Mesendoderm (in vitro differentiated cells): ENCODE measurements around the gene RALGPS2.

ENCODE experiments used
- DNase-seq: peaks from one replicate; pipeline ENCODE4 v3.0.0; 2013
- H2AK5ac ChIP-seq: 2 replicates; pipeline ENCODE4 v1.6.1; 2013; ENCODE audit warnings: low read length, inconsistent platforms
- H2BK120ac ChIP-seq: 2 replicates; pipeline ENCODE4 v1.6.1; 2013; ENCODE audit warnings: low read depth, mild to moderate bottlenecking, low read length, moderate library complexity, mixed read lengths
- H2BK15ac ChIP-seq: replicated peaks from 2 replicates; pipeline ENCODE4 v1.6.1; 2013; ENCODE audit warnings: low read depth, mild to moderate bottlenecking, moderate library complexity
- H2BK5ac ChIP-seq: 2 replicates; pipeline ENCODE4 v1.6.1; 2013; ENCODE audit warnings: low read length, inconsistent platforms
- H3K18ac ChIP-seq: 2 replicates; pipeline ENCODE4 v1.6.1; 2013; ENCODE audit warnings: mild to moderate bottlenecking, low read length, mixed read lengths
- H3K23ac ChIP-seq: one replicate; pipeline ENCODE4 v1.6.1; 2013; ENCODE audit warnings: low read length
- H3K27ac ChIP-seq: 2 replicates; pipeline ENCODE4 v1.5.1; 2013; ENCODE audit warnings: low read depth, mild to moderate bottlenecking, inconsistent platforms, low read length, moderate library complexity
- H3K27me3 ChIP-seq: 2 replicates; pipeline ENCODE4 v1.6.1; 2013; ENCODE audit warnings: low read length, control low read depth, mild to moderate bottlenecking, inconsistent platforms; ENCODE audit not compliant: insufficient read depth, poor library complexity
- H3K36me3 ChIP-seq: 2 replicates; pipeline ENCODE4 v1.6.1; 2013; ENCODE audit warnings: low read length, inconsistent platforms; ENCODE audit not compliant: control insufficient read depth, insufficient read depth
- H3K4ac ChIP-seq: one replicate; pipeline ENCODE4 v1.6.1; 2013; ENCODE audit warnings: low read depth, mild to moderate bottlenecking, low read length, moderate library complexity
- H3K4me1 ChIP-seq: 2 replicates; pipeline ENCODE4 v1.6.1; 2013; ENCODE audit warnings: low read depth, low read length, inconsistent platforms; ENCODE audit not compliant: control insufficient read depth
- H3K4me2 ChIP-seq: 2 replicates; pipeline ENCODE4 v1.6.1; 2013; ENCODE audit warnings: low read length
- H3K4me3 ChIP-seq: 2 replicates; pipeline ENCODE4 v1.5.1; 2013; ENCODE audit warnings: mild to moderate bottlenecking, low read length
- H3K56ac ChIP-seq: one replicate; pipeline ENCODE4 v1.6.1; 2013; ENCODE audit warnings: low read length
- H3K79me1 ChIP-seq: 2 replicates; pipeline ENCODE4 v1.6.1; 2013; ENCODE audit warnings: low read length, inconsistent platforms
- H3K79me2 ChIP-seq: 2 replicates; pipeline ENCODE4 v1.6.1; 2013; ENCODE audit warnings: mild to moderate bottlenecking, low read length; ENCODE audit not compliant: control insufficient read depth, insufficient read depth
- H3K9ac ChIP-seq: 2 replicates; pipeline ENCODE4 v1.6.1; 2013; ENCODE audit warnings: low read length, inconsistent platforms
- H4K5ac ChIP-seq: one replicate; pipeline ENCODE4 v1.6.1; 2013; ENCODE audit warnings: low read length
- H4K8ac ChIP-seq: one replicate; pipeline ENCODE4 v1.6.1; 2013; ENCODE audit warnings: low read depth, mild to moderate bottlenecking, control low read depth, low read length, moderate library complexity
- WGBS: extraction: QIAGEN DNeasy Blood & Tissue Kit; methylation state at CpG from one replicate; pipeline ENCODE4 v1.1.7; 2013; ENCODE audit warnings: low lambda C conversion rate, missing lambda C conversion rate; ENCODE audit not compliant: insufficient coverage; ENCODE audit errors: extremely low coverage; 5-methylcytosine and 5-hydroxymethylcytosine counted together

Gene RALGPS2

GRCh38 chr1:178927003-178927402, 202.0 kb downstream of the RALGPS2 start:
- Histone ChIP-seq H2AK5ac (no peak overlapping the region), H3K4ac (no peak overlapping the region), H3K79me1 (no peaks in the 10 kb centered on the region), H3K4me2 (no peak overlapping the region), H3K4me1 (no peaks in the 10 kb centered on the region), H2BK15ac (no peak overlapping the region), H3K23ac (no peak overlapping the region), H3K4me3 (no peak overlapping the region), H3K27me3 (no peaks in the 10 kb centered on the region), H2BK120ac (no peak overlapping the region), H3K9ac (no peak overlapping the region), H4K8ac (no peak overlapping the region), H3K18ac (no peak overlapping the region), H3K27ac (no peak overlapping the region), H3K79me2 (no peaks in the 10 kb centered on the region), H3K36me3 (no peaks in the 10 kb centered on the region), H3K56ac (no peak overlapping the region), H2BK5ac (no peak overlapping the region), H4K5ac (no peak overlapping the region)
- WGBS: no CpG with 5 or more reads among the region's 4 CpGs
- no peak for DNase-seq

- no peak overlapping the region for H3K9ac ChIP-seq
- H2AK5ac ChIP-seq: no peak overlapping the region
- no peak overlapping the region for H3K27ac ChIP-seq
- no CpG with 5 or more reads among the region's 4 CpGs for WGBS
- no peak overlapping the region for H3K4me3 ChIP-seq
- H4K8ac ChIP-seq: no peak overlapping the region
- H3K4me1 ChIP-seq: no peaks in the 10 kb centered on the region
- H4K5ac ChIP-seq: no peak overlapping the region
- no peak for DNase-seq
- no peak overlapping the region for H3K23ac ChIP-seq
- no peaks in the 10 kb centered on the region for H3K27me3 ChIP-seq
- H3K79me2 ChIP-seq: no peaks in the 10 kb centered on the region
- H3K56ac ChIP-seq: no peak overlapping the region
- H3K4ac ChIP-seq: no peak overlapping the region
- H2BK120ac ChIP-seq: no peak overlapping the region
- no peak overlapping the region for H3K4me2 ChIP-seq
- no peaks in the 10 kb centered on the region for H3K79me1 ChIP-seq
- H2BK15ac ChIP-seq: no peak overlapping the region
- no peak overlapping the region for H2BK5ac ChIP-seq
- H3K36me3 ChIP-seq: no peaks in the 10 kb centered on the region
- no peak overlapping the region for H3K18ac ChIP-seq
These were observed 203.0 kb downstream of the RALGPS2 start for GRCh38 chr1:178928041-178928440.

GRCh38 chr1:178928976-178929375, 203.9 kb downstream of the RALGPS2 start:
- Histone ChIP-seq H3K4me3 (no peak overlapping the region), H3K27me3 (no peaks in the 10 kb centered on the region), H3K79me1 (no peaks in the 10 kb centered on the region), H3K4me1 (no peaks in the 10 kb centered on the region), H3K56ac (no peak overlapping the region), H2AK5ac (no peak overlapping the region), H2BK5ac (no peak overlapping the region), H3K23ac (no peak overlapping the region), H4K8ac (no peak overlapping the region), H3K4me2 (no peak overlapping the region), H3K79me2 (no peaks in the 10 kb centered on the region), H3K9ac (no peak overlapping the region), H3K27ac (no peak overlapping the region), H3K4ac (no peak overlapping the region), H4K5ac (no peak overlapping the region), H3K36me3 (no peaks in the 10 kb centered on the region), H2BK15ac (no peak overlapping the region), H3K18ac (no peak overlapping the region), H2BK120ac (no peak overlapping the region)
- DNase-seq: no peak
- WGBS: no CpG with 5 or more reads among the region's 1 CpG

DNA sequence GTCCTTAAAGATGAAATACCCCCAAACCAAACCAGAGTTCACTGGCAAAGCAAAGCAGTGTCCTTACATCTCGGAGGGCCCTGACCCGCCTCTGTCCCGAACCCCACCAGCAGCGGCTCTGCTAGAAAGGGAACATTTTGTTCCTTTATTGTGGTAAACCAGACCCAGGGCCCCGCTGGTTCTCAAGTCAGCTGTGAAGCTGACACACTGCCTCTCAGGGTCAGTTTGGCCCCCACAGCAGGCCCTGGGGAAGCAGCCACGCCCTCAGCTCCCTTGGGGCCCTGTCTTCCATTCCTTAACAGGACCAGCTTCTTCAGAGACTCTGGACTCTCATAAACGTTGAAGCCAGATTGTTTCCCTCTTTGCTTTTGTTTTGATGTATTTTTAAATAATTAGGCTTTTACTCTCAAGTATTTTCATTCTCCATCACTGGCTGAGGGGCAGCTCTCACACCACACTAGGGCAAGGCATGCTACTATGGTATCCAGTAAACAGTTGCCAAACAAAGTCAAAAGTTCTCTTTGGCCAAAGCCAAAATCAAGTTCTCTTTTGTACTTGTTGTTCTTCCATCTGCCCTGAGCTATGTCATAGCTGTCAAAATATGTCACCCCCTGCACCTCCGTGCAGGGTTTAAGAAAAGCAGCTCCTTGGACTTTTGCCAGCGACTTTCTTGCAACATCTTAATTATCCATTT, 207.0 kb downstream of the RALGPS2 start:
- H3K36me3 ChIP-seq: no peaks in the 10 kb centered on the region
- H3K9ac ChIP-seq: no peak overlapping the region
- H3K4ac ChIP-seq: no peak overlapping the region
- H3K79me2 ChIP-seq: no peaks in the 10 kb centered on the region
- no peak overlapping the region for H2AK5ac ChIP-seq
- no peak overlapping the region for H3K4me2 ChIP-seq
- no peak overlapping the region for H3K18ac ChIP-seq
- H3K27ac ChIP-seq: no peak overlapping the region
- H3K56ac ChIP-seq: no peak overlapping the region
- no peak overlapping the region for H3K23ac ChIP-seq
- no peak overlapping the region for H3K4me3 ChIP-seq
- no CpG with 5 or more reads among the region's 9 CpGs for WGBS
- H3K27me3 ChIP-seq: no peaks in the 10 kb centered on the region
- H4K5ac ChIP-seq: no peak overlapping the region
- no peaks in the 10 kb centered on the region for H3K4me1 ChIP-seq
- no peak overlapping the region for H4K8ac ChIP-seq
- no peaks in the 10 kb centered on the region for H3K79me1 ChIP-seq
- H2BK5ac ChIP-seq: no peak overlapping the region
- no peak overlapping the region for H2BK15ac ChIP-seq
- H2BK120ac ChIP-seq: no peak overlapping the region
- no peak for DNase-seq

DNA sequence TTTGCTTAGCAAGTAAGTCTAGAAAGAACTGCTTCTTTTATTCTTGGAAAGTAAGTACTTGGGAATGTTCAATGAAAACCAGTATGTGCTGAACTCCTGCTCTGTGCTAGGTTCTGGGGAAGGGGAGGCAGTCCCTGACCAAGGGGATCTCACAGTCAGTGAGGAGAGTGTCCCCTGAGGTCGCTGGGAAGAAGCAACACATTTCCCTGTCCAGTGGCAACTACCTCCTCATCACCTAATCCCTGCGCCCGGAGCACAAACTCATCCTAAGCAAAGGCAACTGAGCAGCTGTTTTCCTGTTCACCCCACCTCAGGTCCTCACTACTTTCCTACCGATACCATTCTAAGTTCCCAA, 207.5 kb downstream of the RALGPS2 start:
- no peaks in the 10 kb centered on the region for H3K79me2 ChIP-seq
- H4K8ac ChIP-seq: no peak overlapping the region
- H3K4me3 ChIP-seq: no peak overlapping the region
- DNase-seq: no peak
- no peaks in the 10 kb centered on the region for H3K27me3 ChIP-seq
- no peak overlapping the region for H2BK15ac ChIP-seq
- H2BK5ac ChIP-seq: no peak overlapping the region
- no peak overlapping the region for H3K18ac ChIP-seq
- H3K4me1 ChIP-seq: no peaks in the 10 kb centered on the region
- no peak overlapping the region for H3K4ac ChIP-seq
- no peak overlapping the region for H3K4me2 ChIP-seq
- H3K56ac ChIP-seq: no peak overlapping the region
- no peak overlapping the region for H3K9ac ChIP-seq
- no peaks in the 10 kb centered on the region for H3K79me1 ChIP-seq
- no peaks in the 10 kb centered on the region for H3K36me3 ChIP-seq
- no CpG with 5 or more reads among the region's 4 CpGs for WGBS
- no peak overlapping the region for H3K23ac ChIP-seq
- H2BK120ac ChIP-seq: no peak overlapping the region
- no peak overlapping the region for H3K27ac ChIP-seq
- no peak overlapping the region for H4K5ac ChIP-seq
- H2AK5ac ChIP-seq: no peak overlapping the region

DNA sequence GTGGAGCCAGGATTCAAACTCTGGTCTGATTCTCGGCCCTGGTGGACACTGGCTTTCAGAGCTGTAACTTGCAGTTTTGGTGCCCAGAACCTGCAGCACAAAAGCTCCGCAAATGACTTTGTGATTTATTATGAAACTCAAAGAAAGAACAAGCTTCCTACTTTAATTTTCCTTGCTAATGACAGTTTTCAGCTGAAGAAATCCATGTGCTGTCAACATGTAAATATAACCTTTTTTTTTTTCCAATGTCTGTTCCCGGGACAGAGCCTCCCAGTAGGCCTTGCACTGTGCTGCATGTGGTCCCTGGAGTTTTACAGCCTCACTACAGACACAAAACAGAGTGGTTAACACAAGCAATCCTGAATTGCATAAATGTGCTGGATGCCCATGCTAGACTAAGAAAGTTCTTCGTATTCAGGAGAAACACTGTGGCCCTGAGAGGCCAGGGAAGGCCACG, 208.1 kb downstream of the RALGPS2 start:
- Histone ChIP-seq H3K27ac (no peak overlapping the region), H2BK15ac (no peak overlapping the region), H3K79me2 (no peaks in the 10 kb centered on the region), H3K36me3 (no peaks in the 10 kb centered on the region), H3K4me2 (no peak overlapping the region), H3K23ac (no peak overlapping the region), H3K18ac (no peak overlapping the region), H3K79me1 (no peaks in the 10 kb centered on the region), H3K4me1 (no peaks in the 10 kb centered on the region), H3K9ac (no peak overlapping the region), H3K56ac (no peak overlapping the region), H3K27me3 (no peaks in the 10 kb centered on the region), H2AK5ac (no peak overlapping the region), H3K4me3 (no peak overlapping the region), H4K8ac (no peak overlapping the region), H4K5ac (no peak overlapping the region), H3K4ac (no peak overlapping the region), H2BK5ac (no peak overlapping the region), H2BK120ac (no peak overlapping the region)
- no CpG with 5 or more reads among the region's 5 CpGs for WGBS
- DNase-seq: no peak
